Lung (tissue), 12 donors: ENCODE results near the gene SLC5A9. TPM values are rescaled to one million over a fixed set of nuclear protein-coding genes. Genes with fewer than 3 reads are reported as not detected.

ENCODE experiments used
- ATAC-seq: fragments of 200-7000 bp; cut with Tn5 transposase; one replicate; pipeline ENCODE4 v1.9.1; 2020; ENCODE audit warnings: moderate number of reproducible peaks; ENCODE audit not compliant: insufficient read depth, low FRiP score
- DNase-seq, 3 donors: peaks; one replicate each; pipeline ENCODE4 v3.0.0-alpha.2; 2013 to 2017
- H3K27ac ChIP-seq, 2 donors: one replicate each; pipeline ENCODE4 v1.5.1; 2013; ENCODE audit warnings: mild to moderate bottlenecking in 2 of 2, moderate library complexity in 2 of 2, control low read depth in 1 of 2, inconsistent platforms in 1 of 2, low read depth in 1 of 2, low read length in 1 of 2
- H3K27me3 ChIP-seq, 3 donors: one replicate each; pipeline ENCODE4 v1.5.1; 2013; ENCODE audit warnings: low read length in 2 of 3; ENCODE audit not compliant: control insufficient read depth in 3 of 3, insufficient read depth in 3 of 3
- H3K36me3 ChIP-seq, 4 donors: one replicate each; pipeline ENCODE4 v1.5.1; 2013; ENCODE audit warnings: low read length in 4 of 4, mild to moderate bottlenecking in 1 of 4, moderate library complexity in 1 of 4; ENCODE audit not compliant: control insufficient read depth in 4 of 4, insufficient read depth in 4 of 4
- H3K4me1 ChIP-seq, 5 donors: one replicate each; pipeline ENCODE4 v1.5.1; 2013; ENCODE audit warnings: low read length in 5 of 5, mild to moderate bottlenecking in 2 of 5, moderate library complexity in 1 of 5; ENCODE audit not compliant: control insufficient read depth in 5 of 5, insufficient read depth in 5 of 5
- H3K4me3 ChIP-seq: one replicate; pipeline ENCODE4 v1.5.1; 2013; ENCODE audit warnings: mild to moderate bottlenecking, control low read depth, moderate library complexity
- H3K9ac ChIP-seq, 2 donors: one replicate each; pipeline ENCODE4 v1.5.1; 2013; ENCODE audit warnings: low read length in 2 of 2, control low read depth in 1 of 2; ENCODE audit not compliant: insufficient read depth in 1 of 2
- H3K9me3 ChIP-seq, 4 donors: one replicate each; pipeline ENCODE4 v1.5.1; 2013; ENCODE audit warnings: low read length in 3 of 4, mild to moderate bottlenecking in 1 of 4, moderate library complexity in 1 of 4; ENCODE audit not compliant: control insufficient read depth in 4 of 4, insufficient read depth in 3 of 4
- WGBS, 2 donors: extraction: QIAGEN DNeasy Blood & Tissue Kit; methylation state at CpG; one replicate each; pipeline ENCODE4 v1.1.7; 2013; 5-methylcytosine and 5-hydroxymethylcytosine counted together
- polyA plus RNA-seq, 2 donors: library from polyadenylated mRNA; stranded (reverse); fragments of 200-250 nt; gene quantifications; one replicate each; pipeline ENCODE4 v1.2.1, GENCODE V29; 2013
- total RNA-seq, 2 donors: library from RNA; depleted of rRNA in 1 of 2; stranded (reverse); fragments of >200 nt in 1 of 2; gene quantifications; one replicate each; pipeline ENCODE4 v1.2.1, GENCODE V29; 2014 to 2021
- TF ChIP-seq, protein P1 (sequence below): IDR thresholded peaks from 2 replicates; pipeline ENCODE4 v1.5.1; 2012; ENCODE audit warnings: mild to moderate bottlenecking; ENCODE audit errors: control extremely low read depth, extremely low read depth
- donor health status: control.
- donor health status: control.
- donor health status: Bipolar disorder and iron deficiency.
- donor health status: healthy.
- donor health status: DM: yes; HTN: yes; CAD: no.

The SLC5A9 gene
- total and polyA plus RNA-seq, 4 donors = 1.4 to 20.3 (median 3.0) TPM

DNA sequence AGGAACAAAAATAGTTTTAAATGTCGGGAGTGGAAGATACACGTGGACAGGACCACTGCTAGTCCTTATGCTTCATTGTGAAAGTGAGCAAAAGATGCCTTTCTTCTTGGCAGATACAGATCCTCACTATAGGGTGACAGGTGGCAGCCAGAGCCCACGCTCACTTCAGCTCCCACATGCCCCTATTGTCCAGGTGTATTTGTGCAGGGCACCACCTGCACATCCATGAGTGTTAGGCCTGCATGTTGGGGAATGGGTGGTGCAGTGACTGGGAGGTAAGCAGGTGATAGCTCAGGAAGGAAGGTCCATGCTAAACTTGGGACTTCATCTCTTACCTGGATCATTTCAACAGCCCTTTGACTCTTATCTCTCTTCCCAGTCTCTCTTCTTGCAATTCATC, 27.4 kb downstream of the SLC5A9 start:
- Histone ChIP-seq H3K36me3 (no peaks in the 10 kb centered on the region), H3K4me3 (no peak overlapping the region), H3K27me3 (no peaks in the 10 kb centered on the region), H3K9me3 (no peaks in the 10 kb centered on the region), H3K27ac (no peak overlapping the region), H3K9ac (no peak overlapping the region), H3K4me1 (peaks cover 0 to 4% (median 0%) of the 10 kb centered on the region in 5 donors)
- ATAC-seq (no peak), DNase-seq (no peak)
- WGBS, 2 donors = 91 to 93% methylated on average over 3 of the region's 3 CpGs
- TF ChIP-seq, protein P1, sequence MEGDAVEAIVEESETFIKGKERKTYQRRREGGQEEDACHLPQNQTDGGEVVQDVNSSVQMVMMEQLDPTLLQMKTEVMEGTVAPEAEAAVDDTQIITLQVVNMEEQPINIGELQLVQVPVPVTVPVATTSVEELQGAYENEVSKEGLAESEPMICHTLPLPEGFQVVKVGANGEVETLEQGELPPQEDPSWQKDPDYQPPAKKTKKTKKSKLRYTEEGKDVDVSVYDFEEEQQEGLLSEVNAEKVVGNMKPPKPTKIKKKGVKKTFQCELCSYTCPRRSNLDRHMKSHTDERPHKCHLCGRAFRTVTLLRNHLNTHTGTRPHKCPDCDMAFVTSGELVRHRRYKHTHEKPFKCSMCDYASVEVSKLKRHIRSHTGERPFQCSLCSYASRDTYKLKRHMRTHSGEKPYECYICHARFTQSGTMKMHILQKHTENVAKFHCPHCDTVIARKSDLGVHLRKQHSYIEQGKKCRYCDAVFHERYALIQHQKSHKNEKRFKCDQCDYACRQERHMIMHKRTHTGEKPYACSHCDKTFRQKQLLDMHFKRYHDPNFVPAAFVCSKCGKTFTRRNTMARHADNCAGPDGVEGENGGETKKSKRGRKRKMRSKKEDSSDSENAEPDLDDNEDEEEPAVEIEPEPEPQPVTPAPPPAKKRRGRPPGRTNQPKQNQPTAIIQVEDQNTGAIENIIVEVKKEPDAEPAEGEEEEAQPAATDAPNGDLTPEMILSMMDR = no peak

DNA sequence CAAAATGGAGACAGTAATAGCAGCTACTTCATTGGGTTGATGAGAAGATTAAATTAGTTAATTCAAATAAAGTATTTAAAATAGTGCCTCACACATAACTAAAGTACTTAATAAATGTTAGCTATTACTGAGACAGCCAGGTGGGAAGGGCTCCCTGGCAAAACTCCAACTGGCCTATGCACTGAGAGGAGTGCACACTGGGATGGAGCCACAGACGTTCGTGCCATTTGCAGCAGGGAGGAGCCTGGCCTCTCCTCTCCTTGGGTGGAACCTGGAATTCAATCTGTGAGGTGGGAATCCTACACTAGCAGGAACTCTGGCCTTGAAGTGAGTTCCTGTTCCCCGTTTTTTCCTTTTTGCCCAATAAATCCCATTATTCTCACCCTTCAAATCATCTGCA, 28.1 kb downstream of the SLC5A9 start:
- TF ChIP-seq, protein P1 = no peak
- H3K9ac ChIP-seq = no peak overlapping the region
- peaks cover 0 to 4% (median 0%) of the 10 kb centered on the region in 5 donors for H3K4me1 ChIP-seq
- no peak overlapping the region for H3K27ac ChIP-seq
- H3K4me3 ChIP-seq = no peak overlapping the region
- H3K9me3 ChIP-seq = no peaks in the 10 kb centered on the region
- WGBS, 2 donors = 50 to 54% methylated on average over 3 of the region's 3 CpGs
- H3K36me3 ChIP-seq = no peaks in the 10 kb centered on the region
- DNase-seq (no peak), ATAC-seq (no peak)
- no peaks in the 10 kb centered on the region for H3K27me3 ChIP-seq

DNA sequence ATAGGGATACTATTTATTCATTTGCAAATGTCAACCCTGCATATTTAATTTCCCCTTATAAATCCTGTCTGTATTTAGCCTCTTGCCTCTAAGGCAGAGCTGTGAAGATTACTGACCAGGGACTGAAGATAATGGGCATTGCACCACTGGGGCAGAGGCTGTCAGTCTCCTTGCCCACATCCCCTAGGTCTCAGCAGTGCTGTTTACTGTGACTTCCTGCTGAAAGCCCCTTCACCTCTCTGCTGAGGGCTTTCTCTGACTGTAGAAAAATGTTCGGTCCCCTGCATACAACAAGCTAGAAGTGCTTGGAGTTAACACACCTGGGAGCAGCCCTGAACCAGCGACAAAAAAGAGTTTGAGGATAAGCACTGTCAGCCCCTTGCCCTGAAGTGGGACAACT, 28.8 kb downstream of the SLC5A9 start:
- no peak overlapping the region for H3K9ac ChIP-seq
- WGBS, 2 donors = 82 to 85% methylated on average over 2 of the region's 2 CpGs
- peaks cover 0 to 4% (median 0%) of the 10 kb centered on the region in 5 donors for H3K4me1 ChIP-seq
- H3K36me3 ChIP-seq = no peaks in the 10 kb centered on the region
- no peak overlapping the region for H3K4me3 ChIP-seq
- DNase-seq (no peak), ATAC-seq (no peak)
- H3K27ac ChIP-seq = no peak overlapping the region
- TF ChIP-seq, protein P1 = no peak
- no peaks in the 10 kb centered on the region for H3K27me3 ChIP-seq
- H3K9me3 ChIP-seq = no peaks in the 10 kb centered on the region

DNA sequence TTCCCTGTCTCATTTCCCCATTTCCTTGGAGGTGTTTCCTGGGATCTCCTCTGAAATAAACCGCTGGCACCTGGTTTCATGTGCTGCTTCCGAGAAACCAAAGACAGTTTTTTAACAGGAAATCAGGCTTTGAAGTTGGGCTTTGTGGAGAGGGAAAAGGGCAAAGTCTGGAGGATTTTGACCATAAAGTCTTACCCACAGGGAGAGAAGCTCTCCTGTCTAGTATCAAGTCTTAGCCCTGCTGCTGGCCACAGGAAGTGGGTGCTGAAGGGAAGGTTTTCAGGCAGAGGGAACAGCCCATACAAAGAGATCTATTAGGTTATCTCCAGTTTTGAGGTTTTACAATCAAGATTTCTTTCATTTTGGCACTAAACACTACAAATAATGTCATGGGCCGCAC, 29.3 kb downstream of the SLC5A9 start:
- Histone ChIP-seq H3K27me3 (no peaks in the 10 kb centered on the region), H3K27ac (no peak overlapping the region), H3K9me3 (no peaks in the 10 kb centered on the region), H3K4me1 (peaks cover 0 to 2% (median 0%) of the 10 kb centered on the region in 5 donors), H3K4me3 (no peak overlapping the region), H3K9ac (no peak overlapping the region), H3K36me3 (no peaks in the 10 kb centered on the region)
- WGBS, 2 donors = 88 to 93% methylated on average over 3 of the region's 3 CpGs
- TF ChIP-seq, protein P1 = no peak
- ATAC-seq = no peak
- DNase-seq = no peak
